ENCODE data around the gene MGAM2. TPM values are rescaled to one million over a fixed set of nuclear protein-coding genes. Genes with fewer than 3 reads are reported as not detected.

The MGAM2 gene
- total RNA-seq, 2 experiments from 2014 or later = not detected

DNA sequence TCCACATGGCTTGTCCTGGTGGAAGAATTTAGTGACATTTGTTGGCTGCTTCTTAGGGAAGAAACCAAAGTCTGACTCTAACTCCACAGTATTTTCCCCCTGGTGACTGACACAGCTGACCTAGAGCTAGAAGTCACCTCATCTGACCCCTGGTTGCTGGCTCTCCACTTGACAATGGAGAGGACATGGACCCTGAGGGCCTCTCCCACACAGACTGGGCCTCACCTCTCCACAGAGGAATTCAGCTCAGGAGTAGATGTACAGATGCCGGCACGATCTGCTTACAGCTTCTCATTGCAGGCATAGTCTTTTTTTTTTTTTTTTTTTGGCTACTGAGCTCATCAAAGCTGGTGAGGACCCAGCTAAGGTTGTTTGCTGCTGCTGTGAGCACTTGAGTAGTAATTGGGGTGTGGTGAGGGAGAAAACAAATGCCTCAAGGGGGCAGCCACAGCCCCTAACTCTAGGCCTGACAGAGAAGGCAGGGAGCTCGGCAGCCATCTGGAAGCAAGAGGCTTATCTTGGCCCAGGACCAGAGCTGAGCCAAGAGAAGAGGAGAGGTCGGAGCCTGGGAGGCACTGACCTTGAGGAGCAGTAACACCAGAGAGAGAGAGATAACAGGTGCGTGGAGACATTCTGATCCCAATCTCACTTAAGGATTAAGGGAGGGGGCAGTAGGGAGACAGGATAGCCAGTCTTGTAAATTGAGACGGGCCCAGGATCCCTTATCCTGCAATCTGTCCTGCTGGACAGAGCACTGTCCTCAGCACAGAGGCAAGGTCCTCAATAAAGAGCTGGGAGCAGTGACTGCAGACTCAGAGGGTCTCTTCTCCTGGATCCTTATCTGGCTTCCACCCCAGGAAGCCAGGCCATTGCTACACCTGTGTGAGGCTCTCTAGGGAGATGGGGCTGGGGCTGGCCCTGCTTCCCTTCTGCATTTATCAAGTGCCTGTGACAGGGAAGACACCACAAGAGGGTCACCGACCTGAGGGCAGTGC, 136.9 kb downstream of the MGAM2 start:
- intact Hi-C loops (cut with micrococcal nuclease) = no loop called here
- H3K4me3 Mint-ChIP-seq = no peak overlapping the region
- no peak for DNase-seq
- H3K9me3 Mint-ChIP-seq = no peaks in the 10 kb centered on the region
- no peaks in the 10 kb centered on the region for H3K4me1 Mint-ChIP-seq (ENCODE audit: low read depth)
- H3K27ac Mint-ChIP-seq = no peak overlapping the region
- ATAC-seq = no peak
- ChIA-PET CTCF (interaction anchor here (1.1 kb wide), 1 partner anchor 272 kb away, joined by 3 read pairs; no protein-coding TSS in a partner anchor), POLR2A (interaction anchor here (0.9 to 1.1 kb wide), 2 partner anchors 14 to 17 kb away, joined by 3 to 4 read pairs; no protein-coding TSS in a partner anchor)
- no peaks in the 10 kb centered on the region for H3K36me3 Mint-ChIP-seq (ENCODE audit: low read depth)
- TF ChIP-seq, protein P1, sequence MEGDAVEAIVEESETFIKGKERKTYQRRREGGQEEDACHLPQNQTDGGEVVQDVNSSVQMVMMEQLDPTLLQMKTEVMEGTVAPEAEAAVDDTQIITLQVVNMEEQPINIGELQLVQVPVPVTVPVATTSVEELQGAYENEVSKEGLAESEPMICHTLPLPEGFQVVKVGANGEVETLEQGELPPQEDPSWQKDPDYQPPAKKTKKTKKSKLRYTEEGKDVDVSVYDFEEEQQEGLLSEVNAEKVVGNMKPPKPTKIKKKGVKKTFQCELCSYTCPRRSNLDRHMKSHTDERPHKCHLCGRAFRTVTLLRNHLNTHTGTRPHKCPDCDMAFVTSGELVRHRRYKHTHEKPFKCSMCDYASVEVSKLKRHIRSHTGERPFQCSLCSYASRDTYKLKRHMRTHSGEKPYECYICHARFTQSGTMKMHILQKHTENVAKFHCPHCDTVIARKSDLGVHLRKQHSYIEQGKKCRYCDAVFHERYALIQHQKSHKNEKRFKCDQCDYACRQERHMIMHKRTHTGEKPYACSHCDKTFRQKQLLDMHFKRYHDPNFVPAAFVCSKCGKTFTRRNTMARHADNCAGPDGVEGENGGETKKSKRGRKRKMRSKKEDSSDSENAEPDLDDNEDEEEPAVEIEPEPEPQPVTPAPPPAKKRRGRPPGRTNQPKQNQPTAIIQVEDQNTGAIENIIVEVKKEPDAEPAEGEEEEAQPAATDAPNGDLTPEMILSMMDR (IDR thresholded peaks at IDR 0.05) = no peak
- peaks cover 4% of the 10 kb centered on the region for H3K27me3 Mint-ChIP-seq

DNA sequence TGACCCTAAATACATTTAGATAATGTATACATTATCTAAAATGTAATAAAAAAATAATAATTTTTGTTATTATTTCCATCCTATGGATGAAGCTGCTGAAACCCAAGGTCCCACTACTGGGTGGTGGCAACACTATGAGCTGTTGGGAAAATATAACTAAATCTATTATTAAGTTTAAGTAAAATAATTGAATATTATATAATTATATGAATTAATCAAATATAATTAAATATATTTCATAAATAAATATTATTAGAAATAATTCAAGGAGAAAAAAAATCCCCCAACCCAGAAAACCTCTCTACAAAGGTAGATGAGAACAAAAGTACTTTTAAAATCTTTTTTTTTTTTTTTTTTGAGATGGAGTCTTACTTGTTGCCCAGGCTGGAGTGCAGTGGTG, 138.4 kb downstream of the MGAM2 start:
- H3K27me3 Mint-ChIP-seq = no peaks in the 10 kb centered on the region
- CTCF ChIA-PET = interaction anchor here (0.8 to 1.4 kb wide), 2 partner anchors 13 to 32 kb away, joined by 3 read pairs; no protein-coding TSS in a partner anchor
- no peaks in the 10 kb centered on the region for H3K9me3 Mint-ChIP-seq
- H3K4me3 Mint-ChIP-seq = no peak overlapping the region
- POLR2A ChIA-PET = interaction anchor here (0.7 kb wide), 1 partner anchor 115 kb away, joined by 4 read pairs; no protein-coding TSS in a partner anchor
- H3K36me3 Mint-ChIP-seq (ENCODE audit: low read depth) = no peaks in the 10 kb centered on the region
- ATAC-seq (no peak), DNase-seq (no peak)
- intact Hi-C loops (cut with micrococcal nuclease) = no loop called here
- no peaks in the 10 kb centered on the region for H3K4me1 Mint-ChIP-seq (ENCODE audit: low read depth)
- no peak overlapping the region for H3K27ac Mint-ChIP-seq
- TF ChIP-seq, protein P1 (IDR thresholded peaks at IDR 0.05) = no peak

DNA sequence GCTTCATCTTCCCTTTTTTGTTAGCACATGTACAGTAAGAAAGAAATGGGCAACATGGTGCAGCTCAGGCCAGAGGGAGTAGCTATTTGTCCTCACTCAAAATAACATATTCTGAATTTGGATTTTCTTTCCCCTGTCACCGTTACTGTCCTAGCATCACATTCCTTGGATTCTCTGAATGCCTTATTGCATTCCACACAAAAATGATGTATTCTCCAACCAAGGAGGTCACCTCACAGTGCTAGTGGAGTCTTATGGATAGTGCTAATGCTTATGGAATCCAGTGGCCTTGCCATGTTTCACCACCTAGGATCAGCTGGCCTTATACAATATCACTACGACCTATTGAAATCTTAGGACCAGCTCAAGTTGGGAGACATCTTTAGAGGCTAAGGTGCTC, 139.2 kb downstream of the MGAM2 start:
- CTCF ChIA-PET = interaction anchor here (0.8 to 1.4 kb wide), 3 partner anchors 12 to 48 kb away, joined by 3 read pairs; no protein-coding TSS in a partner anchor
- Mint-ChIP-seq H3K4me1 (ENCODE audit: low read depth) (no peaks in the 10 kb centered on the region), H3K36me3 (ENCODE audit: low read depth) (no peaks in the 10 kb centered on the region), H3K4me3 (no peak overlapping the region), H3K9me3 (no peaks in the 10 kb centered on the region), H3K27me3 (no peaks in the 10 kb centered on the region), H3K27ac (no peak overlapping the region)
- POLR2A ChIA-PET = no interaction called here
- DNase-seq (no peak), ATAC-seq (no peak)
- TF ChIP-seq, protein P1 (IDR thresholded peaks at IDR 0.05) = no peak
- intact Hi-C loops (cut with micrococcal nuclease) = no loop called here

DNA sequence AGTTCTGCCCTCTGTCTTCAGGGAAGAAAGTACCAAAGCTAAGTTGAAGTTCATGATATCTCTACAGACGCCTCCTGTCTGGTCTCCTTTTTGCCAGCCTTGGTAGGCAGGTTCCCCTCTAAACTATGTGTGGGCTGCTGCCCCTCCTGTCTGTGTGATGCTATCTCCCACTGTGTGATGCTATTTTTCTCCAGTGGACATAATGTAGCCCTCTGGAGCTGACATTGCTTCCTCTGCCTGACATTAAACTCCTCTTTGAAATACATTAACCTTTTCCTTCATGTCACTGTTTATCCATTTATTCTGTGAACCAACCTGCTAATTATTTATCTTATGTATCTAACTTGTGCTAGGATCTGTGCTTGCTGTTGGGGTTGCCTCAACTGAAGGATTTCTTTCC, 146.4 kb downstream of the MGAM2 start, which contains the start of gene PRSS58:
PRSS58 (minus strand) TSS at position 101 of the 400 bp plus-strand sequence. CDS start 351 bp downstream, outside the sequence.
- no peak for DNase-seq
- peaks cover 6% of the 10 kb centered on the region for H3K27me3 Mint-ChIP-seq
- ChIA-PET POLR2A (interaction anchor here (0.8 kb wide), 1 partner anchor 561 kb away, joined by 3 read pairs; no protein-coding TSS in a partner anchor), CTCF (no interaction called here)
- ATAC-seq = no peak
- H3K9me3 Mint-ChIP-seq = no peaks in the 10 kb centered on the region
- TF ChIP-seq, protein P1 (IDR thresholded peaks at IDR 0.05) = no peak
- H3K4me1 Mint-ChIP-seq (ENCODE audit: low read depth) = no peaks in the 10 kb centered on the region
- intact Hi-C loops (cut with micrococcal nuclease) = no loop called here
- no peaks in the 10 kb centered on the region for H3K36me3 Mint-ChIP-seq (ENCODE audit: low read depth)
- H3K4me3 Mint-ChIP-seq = no peak within 1 kb of the TSS
- H3K27ac Mint-ChIP-seq = no peak within 1 kb of the TSS
